Measurements from ENCODE around the gene HLA-DMA. TPM values are rescaled to one million over a fixed set of nuclear protein-coding genes. Genes with fewer than 3 reads are reported as not detected.

Gene HLA-DMA
- total and polyA plus RNA-seq, 3 donors from 2014 or later = 10.1 to 54.5 (median 19.8) TPM

GRCh38 chr6:32983964-32984621 lies 31.2 kb upstream of the HLA-DMA start:
- 41 to 46% methylated on average over 3 of the region's 3 CpGs for WGBS, 2 donors
- no peak for DNase-seq
- intact Hi-C loops (cut with DNase I; ENCODE audit: low total_unique reads) = loop anchor here (10.0 kb wide), 2 partner anchors 49 to 99 kb away; no protein-coding TSS in a partner anchor
- Histone ChIP-seq H3K27ac (no peak overlapping the region), H3K27me3 (no peaks in the 10 kb centered on the region), H3K36me3 (ENCODE audit: low read depth, missing control alignments) (peaks cover 2% of the 10 kb centered on the region), H3K4me1 (no peaks in the 10 kb centered on the region), H3K4me3 (no peak overlapping the region), H3K9me3 (no peaks in the 10 kb centered on the region)
- TF ChIP-seq, protein P1, sequence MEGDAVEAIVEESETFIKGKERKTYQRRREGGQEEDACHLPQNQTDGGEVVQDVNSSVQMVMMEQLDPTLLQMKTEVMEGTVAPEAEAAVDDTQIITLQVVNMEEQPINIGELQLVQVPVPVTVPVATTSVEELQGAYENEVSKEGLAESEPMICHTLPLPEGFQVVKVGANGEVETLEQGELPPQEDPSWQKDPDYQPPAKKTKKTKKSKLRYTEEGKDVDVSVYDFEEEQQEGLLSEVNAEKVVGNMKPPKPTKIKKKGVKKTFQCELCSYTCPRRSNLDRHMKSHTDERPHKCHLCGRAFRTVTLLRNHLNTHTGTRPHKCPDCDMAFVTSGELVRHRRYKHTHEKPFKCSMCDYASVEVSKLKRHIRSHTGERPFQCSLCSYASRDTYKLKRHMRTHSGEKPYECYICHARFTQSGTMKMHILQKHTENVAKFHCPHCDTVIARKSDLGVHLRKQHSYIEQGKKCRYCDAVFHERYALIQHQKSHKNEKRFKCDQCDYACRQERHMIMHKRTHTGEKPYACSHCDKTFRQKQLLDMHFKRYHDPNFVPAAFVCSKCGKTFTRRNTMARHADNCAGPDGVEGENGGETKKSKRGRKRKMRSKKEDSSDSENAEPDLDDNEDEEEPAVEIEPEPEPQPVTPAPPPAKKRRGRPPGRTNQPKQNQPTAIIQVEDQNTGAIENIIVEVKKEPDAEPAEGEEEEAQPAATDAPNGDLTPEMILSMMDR (IDR thresholded peaks at IDR 0.05) = no peak
- TF ChIP-seq POLR2A (IDR thresholded peaks at IDR 0.05) = no peak

GRCh38 chr6:32983493-32983848 lies 30.6 kb upstream of the HLA-DMA start:
- H3K27ac ChIP-seq = no peak overlapping the region
- 72 to 86% methylated on average over 1 of the region's 1 CpG for WGBS, 2 donors
- intact Hi-C loops (cut with DNase I; ENCODE audit: low total_unique reads) = loop anchor here (10.0 kb wide), 2 partner anchors 49 to 99 kb away; no protein-coding TSS in a partner anchor

DNA sequence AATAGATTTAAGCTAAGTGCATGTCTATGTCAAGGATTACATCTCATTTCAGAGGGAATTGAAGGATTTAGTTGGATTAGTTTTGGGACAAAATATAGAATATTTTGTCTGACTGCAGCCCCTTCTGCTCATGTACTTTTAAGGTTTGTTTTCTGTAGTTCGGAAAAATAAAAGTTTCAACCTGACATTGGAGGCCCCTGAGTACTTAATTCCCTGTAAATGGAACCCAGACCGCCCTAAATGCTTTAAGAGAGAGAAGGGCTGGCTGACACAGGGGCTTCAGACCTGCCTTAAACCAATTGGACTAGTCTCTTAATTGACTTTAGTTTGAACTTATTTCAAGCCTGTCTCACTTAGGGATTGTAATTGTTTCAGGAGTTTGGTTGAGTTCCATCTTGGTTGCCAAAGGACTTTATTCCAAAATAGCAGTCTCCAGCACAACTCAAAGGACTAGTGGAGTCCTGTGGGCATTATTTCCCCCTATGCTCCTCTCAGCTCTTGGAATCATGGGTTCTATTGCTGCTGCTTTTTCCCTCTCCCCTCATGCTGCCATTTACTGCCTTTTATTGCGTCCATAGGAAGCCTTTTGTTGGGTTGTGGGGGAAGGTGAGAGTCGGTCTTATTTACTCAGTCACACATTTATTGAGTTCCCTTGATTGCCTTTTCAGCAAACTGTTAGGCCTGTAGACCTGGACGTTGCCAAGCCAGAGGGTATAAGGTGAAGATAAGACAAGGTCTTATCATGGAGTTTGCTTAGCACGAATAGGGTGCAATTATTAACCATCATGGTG lies 30.0 kb upstream of the HLA-DMA start:
- intact Hi-C loops (cut with DNase I; ENCODE audit: low total_unique reads) = loop anchor here (10.0 kb wide), 2 partner anchors 48 to 98 kb away; no protein-coding TSS in a partner anchor
- 50 to 55% methylated on average over 6 of the region's 6 CpGs for WGBS, 2 donors
- Histone ChIP-seq H3K36me3 (ENCODE audit: low read depth, missing control alignments) (peaks cover 3% of the 10 kb centered on the region), H3K9me3 (no peaks in the 10 kb centered on the region), H3K4me1 (no peaks in the 10 kb centered on the region), H3K4me3 (no peak overlapping the region), H3K27ac (no peak overlapping the region), H3K27me3 (no peaks in the 10 kb centered on the region)
- no peak for DNase-seq
- TF ChIP-seq POLR2A (IDR thresholded peaks at IDR 0.05) = no peak
- TF ChIP-seq, protein P1 (IDR thresholded peaks at IDR 0.05) = no peak

More at GRCh38 chr6:32983493-32983848, 30.6 kb upstream of the HLA-DMA start:
- Histone ChIP-seq H3K27me3 (no peaks in the 10 kb centered on the region), H3K9me3 (no peaks in the 10 kb centered on the region), H3K36me3 (ENCODE audit: low read depth, missing control alignments) (peaks cover 3% of the 10 kb centered on the region), H3K4me1 (no peaks in the 10 kb centered on the region), H3K4me3 (no peak overlapping the region)
- no peak for DNase-seq
- TF ChIP-seq, protein P1 (IDR thresholded peaks at IDR 0.05) = no peak
- TF ChIP-seq POLR2A (IDR thresholded peaks at IDR 0.05) = no peak

- peaks cover 3% of the 10 kb centered on the region for H3K36me3 ChIP-seq (ENCODE audit: low read depth, missing control alignments)
Observed at GRCh38 chr6:32982084-32982701, 29.3 kb upstream of the HLA-DMA start.

More at GRCh38 chr6:32982084-32982701, 29.3 kb upstream of the HLA-DMA start:
- 51 to 54% methylated on average over 8 of the region's 8 CpGs for WGBS, 2 donors
- Histone ChIP-seq H3K27ac (no peak overlapping the region), H3K4me1 (peaks cover 3% of the 10 kb centered on the region), H3K9me3 (no peaks in the 10 kb centered on the region), H3K4me3 (no peak overlapping the region), H3K27me3 (no peaks in the 10 kb centered on the region)
- DNase-seq = no peak
- TF ChIP-seq POLR2A (IDR thresholded peaks at IDR 0.05) = no peak
- TF ChIP-seq, protein P1 (IDR thresholded peaks at IDR 0.05) = no peak
- intact Hi-C loops (cut with DNase I; ENCODE audit: low total_unique reads) = loop anchor here (10.0 kb wide), 2 partner anchors 47 to 97 kb away; no protein-coding TSS in a partner anchor
